Uterus (tissue), 2 donors: ENCODE results near the gene MVK.

Experiments used
- CTCF ChIP-seq, 4 experiments: fragments of 200-600 bp in 2 of 4; fragments of 450-650 bp in 2 of 4; sonication (generic) in 2 of 4; IDR thresholded peaks; one replicate each; pipeline ENCODE4 v1.5.1; 2016 to 2019; ENCODE audit warnings: antibody characterized with exemption in 4 of 4, mild to moderate bottlenecking in 2 of 4, moderate library complexity in 1 of 4
- POLR2A ChIP-seq, 2 donors: fragments of 450-650 bp; IDR thresholded peaks; one replicate each; pipeline ENCODE4 v1.6.1; 2016; ENCODE audit warnings: antibody characterized with exemption in 2 of 2, mild to moderate bottlenecking in 1 of 2, moderate library complexity in 1 of 2

- TF ChIP-seq CTCF (IDR thresholded peaks at IDR 0.05) (no peak), POLR2A (IDR thresholded peaks at IDR 0.05) (no peak)
Observed at GRCh38 chr12:109590566-109590965, 17.0 kb downstream of the MVK start.
